ENCODE data around the gene REST.
"Not testable (repeated sequence)": the region's sequence is repeated elsewhere in the genome, so short reads cannot be mapped to it uniquely, and the experiment has no call there.

Gene REST

GRCh38 chr4:56870946-56871345 lies 36.8 kb upstream of the REST start:
- DNase-seq (ENCODE audit: extremely low spot score), result no peak

GRCh38 chr4:56871371-56871866 lies 36.3 kb upstream of the REST start:
- POLR2A ChIA-PET, result no interaction called here
- TF ChIP-seq SUZ12 (IDR thresholded peaks at IDR 0.05) (no peak), L3MBTL2 (conservative IDR thresholded peaks at IDR 0.05) (no peak), CTBP1 (IDR thresholded peaks at IDR 0.05; ENCODE audit: borderline replicate concordance) (no peak), NFRKB (IDR thresholded peaks at IDR 0.05) (no peak), TARDBP (IDR thresholded peaks at IDR 0.05) (no peak), FOXM1 (IDR thresholded peaks at IDR 0.05; ENCODE audit: borderline replicate concordance) (no peak), ZNF384 (IDR thresholded peaks at IDR 0.05) (no peak), LEF1 (IDR thresholded peaks at IDR 0.05; ENCODE audit: borderline replicate concordance) (no peak), BHLHE40 (IDR thresholded peaks at IDR 0.05; ENCODE audit: borderline replicate concordance) (no peak), FOXA1 (IDR thresholded peaks at IDR 0.05) (no peak), HDGF (IDR thresholded peaks at IDR 0.05; ENCODE audit: borderline replicate concordance) (no peak), ARNT (IDR thresholded peaks at IDR 0.05) (no peak)
- no peak for DNase-seq (ENCODE audit: extremely low spot score)
- CTCF ChIA-PET, result no interaction called here

More at GRCh38 chr4:56870946-56871345, 36.8 kb upstream of the REST start:
- ChIA-PET CTCF (no interaction called here), POLR2A (no interaction called here)
- TF ChIP-seq ELF4 (IDR thresholded peaks at IDR 0.05), result no peak
- TF ChIP-seq CTBP1 (IDR thresholded peaks at IDR 0.05; ENCODE audit: borderline replicate concordance), result no peak
- TF ChIP-seq ZNF384 (IDR thresholded peaks at IDR 0.05), result no peak
- TF ChIP-seq FOXK2 (IDR thresholded peaks at IDR 0.05), result no peak

GRCh38 chr4:56874166-56874565 lies 33.5 kb upstream of the REST start:
- peak; percentile 26 for DNase-seq (ENCODE audit: extremely low spot score)
- TF ChIP-seq BHLHE40 (IDR thresholded peaks at IDR 0.05; ENCODE audit: borderline replicate concordance), result no peak
- no peak for TF ChIP-seq LEF1 (IDR thresholded peaks at IDR 0.05; ENCODE audit: borderline replicate concordance)
- no peak for TF ChIP-seq FOXM1 (IDR thresholded peaks at IDR 0.05; ENCODE audit: borderline replicate concordance)
- no peak for TF ChIP-seq SP1 (IDR thresholded peaks at IDR 0.05)
- peak; percentile 92 for TF ChIP-seq ZNF384 (IDR thresholded peaks at IDR 0.05)
- CTCF ChIA-PET, result no interaction called here
- POLR2A ChIA-PET, result no interaction called here

- ChIA-PET POLR2A (no interaction called here), CTCF (interaction anchor here (0.5 kb wide), 1 partner anchor 111 kb away, joined by 4 read pairs; no protein-coding TSS in a partner anchor)
- TF ChIP-seq CTBP1 (IDR thresholded peaks at IDR 0.05; ENCODE audit: borderline replicate concordance) (no peak), LEF1 (IDR thresholded peaks at IDR 0.05; ENCODE audit: borderline replicate concordance) (no peak), ARNT (IDR thresholded peaks at IDR 0.05) (no peak), SUZ12 (IDR thresholded peaks at IDR 0.05) (no peak), FOXM1 (IDR thresholded peaks at IDR 0.05; ENCODE audit: borderline replicate concordance) (no peak), HDGF (IDR thresholded peaks at IDR 0.05; ENCODE audit: borderline replicate concordance) (no peak), NFRKB (IDR thresholded peaks at IDR 0.05) (no peak), SP1 (IDR thresholded peaks at IDR 0.05) (no peak), ZNF384 (IDR thresholded peaks at IDR 0.05) (no peak), FOXK2 (IDR thresholded peaks at IDR 0.05) (no peak), PKNOX1 (IDR thresholded peaks at IDR 0.05) (no peak), FOXA1 (IDR thresholded peaks at IDR 0.05) (no peak), ELF4 (IDR thresholded peaks at IDR 0.05) (no peak), TARDBP (IDR thresholded peaks at IDR 0.05) (no peak), L3MBTL2 (conservative IDR thresholded peaks at IDR 0.05) (no peak), BHLHE40 (IDR thresholded peaks at IDR 0.05; ENCODE audit: borderline replicate concordance) (no peak)
- DNase-seq (ENCODE audit: extremely low spot score), result no peak
Observed at GRCh38 chr4:56874923-56875322, 32.8 kb upstream of the REST start.

- POLR2A ChIA-PET, result no interaction called here
- TF ChIP-seq HDGF (IDR thresholded peaks at IDR 0.05; ENCODE audit: borderline replicate concordance), result no peak
- TF ChIP-seq ARNT (IDR thresholded peaks at IDR 0.05), result no peak
- DNase-seq (ENCODE audit: extremely low spot score), result no peak
- CTCF ChIA-PET, result no interaction called here
Observed at GRCh38 chr4:56876264-56876663, 31.4 kb upstream of the REST start.

- ChIA-PET CTCF (no interaction called here), POLR2A (no interaction called here)
- no peak for DNase-seq (ENCODE audit: extremely low spot score)
- TF ChIP-seq HDGF (IDR thresholded peaks at IDR 0.05; ENCODE audit: borderline replicate concordance) (no peak), LEF1 (IDR thresholded peaks at IDR 0.05; ENCODE audit: borderline replicate concordance) (no peak), ZNF384 (IDR thresholded peaks at IDR 0.05) (no peak), SUZ12 (IDR thresholded peaks at IDR 0.05) (no peak), CTBP1 (IDR thresholded peaks at IDR 0.05; ENCODE audit: borderline replicate concordance) (no peak), NFRKB (IDR thresholded peaks at IDR 0.05) (no peak), BHLHE40 (IDR thresholded peaks at IDR 0.05; ENCODE audit: borderline replicate concordance) (no peak), PKNOX1 (IDR thresholded peaks at IDR 0.05) (no peak), ELF4 (IDR thresholded peaks at IDR 0.05) (no peak), L3MBTL2 (conservative IDR thresholded peaks at IDR 0.05) (no peak), SP1 (IDR thresholded peaks at IDR 0.05) (no peak), FOXA1 (IDR thresholded peaks at IDR 0.05) (no peak), ARNT (IDR thresholded peaks at IDR 0.05) (no peak)
Observed at GRCh38 chr4:56879996-56880395, 27.7 kb upstream of the REST start.

- DNase-seq (ENCODE audit: extremely low spot score), result no peak
- CTCF ChIA-PET, result no interaction called here
- TF ChIP-seq CTBP1 (IDR thresholded peaks at IDR 0.05; ENCODE audit: borderline replicate concordance) (no peak), ARNT (IDR thresholded peaks at IDR 0.05) (no peak), LEF1 (IDR thresholded peaks at IDR 0.05; ENCODE audit: borderline replicate concordance) (no peak), ZNF384 (IDR thresholded peaks at IDR 0.05) (no peak), PKNOX1 (IDR thresholded peaks at IDR 0.05) (no peak), FOXK2 (IDR thresholded peaks at IDR 0.05) (no peak)
- POLR2A ChIA-PET, result no interaction called here
Observed at GRCh38 chr4:56880572-56880971, 27.1 kb upstream of the REST start.

GRCh38 chr4:56884511-56884910 lies 23.2 kb upstream of the REST start:
- DNase-seq (ENCODE audit: extremely low spot score); POLR2A ChIA-PET; CTCF ChIA-PET: not testable (repeated sequence)
